GM12878 (cell line): ENCODE results near the gene ARL15. TPM values are rescaled to one million over a fixed set of nuclear protein-coding genes. Genes with fewer than 3 reads are reported as not detected.
"Not testable (repeated sequence)": the region's sequence is repeated elsewhere in the genome, so short reads cannot be mapped to it uniquely, and the experiment has no call there.

Experiments used
- ATAC-seq: fragments of 200-7000 bp; cut with Tn5 transposase; 3 replicates; pipeline ENCODE4 v1.9.1; 2020; ENCODE audit warnings: mild to moderate bottlenecking, moderate library complexity
- BruUV-seq: library from RNA; stranded (reverse); fragments of 400-500 nt; replicated peaks from 2 replicates; lab custom pipeline; 2021; lab: Mats Ljungman, UMichigan
- CTCF ChIA-PET: fragments of 300-600 bp; sonication (Branson Sonifier 250); formaldehyde crosslinking; extraction: SDS; loops from one replicate; lab custom pipeline; 2021; ENCODE audit warnings: inconsistent platforms; lab: Yijun Ruan, JAX
- POLR2A ChIA-PET: fragments of 350-600 bp; formaldehyde crosslinking; extraction: SDS; loops from one replicate; lab custom pipeline; 2021; ENCODE audit warnings: inconsistent platforms; lab: Charles Lee
- RAD21 ChIA-PET: fragments of 300-600 bp; sonication (Branson Sonifier 250); formaldehyde crosslinking; loops from one replicate; lab custom pipeline; 2023; ENCODE audit warnings: antibody characterized with exemption; ENCODE audit not compliant: unreplicated experiment; lab: Charles Lee
- SMC1A ChIA-PET: fragments of 300-600 bp; sonication (Branson Sonifier 250); formaldehyde crosslinking; loops from one replicate; lab custom pipeline; 2023; ENCODE audit not compliant: unreplicated experiment, uncharacterized antibody; lab: Charles Lee
- DNase-seq: peaks from one replicate; pipeline ENCODE4 v3.0.0-alpha.2; 2011; ENCODE audit warnings: low read depth, low spot score
- FAIRE-seq: peaks from 3 replicates; lab custom pipeline; 2011; peaks lifted over from hg19 to GRCh38; lab: Jason Lieb, UNC
- H2AFZ ChIP-seq: 2 replicates; pipeline ENCODE4 v1.6.0; 2011; ENCODE audit warnings: low read depth, low read length, control low read depth; ENCODE audit not compliant: control insufficient read depth
- H3K27ac ChIP-seq: 2 replicates; pipeline ENCODE4 v1.5.1; 2011; ENCODE audit warnings: control low read depth; ENCODE audit not compliant: control insufficient read depth, insufficient read depth
- H3K27me3 ChIP-seq, 2 experiments: replicated peaks in 1 of 2; 2 replicates each; pipeline versions ENCODE4 v1.6.0 to v1.6.1; 2011; ENCODE audit warnings: low read length in 1 of 2; ENCODE audit not compliant: control insufficient read depth in 2 of 2, insufficient read depth in 2 of 2
- H3K36me3 ChIP-seq, 2 experiments: 2 replicates each; pipeline ENCODE4 v1.5.1; 2011; ENCODE audit warnings: low read length in 1 of 2; ENCODE audit not compliant: control insufficient read depth in 2 of 2, insufficient read depth in 2 of 2
- H3K4me1 ChIP-seq: 2 replicates; pipeline ENCODE4 v1.6.1; 2011; ENCODE audit warnings: mild to moderate bottlenecking, low read length, moderate library complexity, mixed read lengths; ENCODE audit not compliant: control insufficient read depth, insufficient read depth
- H3K4me2 ChIP-seq: 2 replicates; pipeline ENCODE4 v1.6.0; 2011; ENCODE audit warnings: control low read depth; ENCODE audit not compliant: control insufficient read depth, insufficient read depth
- H3K4me3 ChIP-seq: fragments of 200-600 bp; sonication (generic); 2 replicates; pipeline ENCODE4 v1.5.1; 2016
- H3K79me2 ChIP-seq: 2 replicates; pipeline ENCODE4 v1.6.0; 2011; ENCODE audit warnings: low read length; ENCODE audit not compliant: control insufficient read depth, insufficient read depth
- H3K9ac ChIP-seq: 2 replicates; pipeline ENCODE4 v1.8.0; 2011; ENCODE audit warnings: low read length, control low read depth, mixed read lengths; ENCODE audit not compliant: control insufficient read depth, insufficient read depth
- H3K9me3 ChIP-seq: replicated peaks from 3 replicates; pipeline ENCODE4 v1.5.1; 2011; ENCODE audit warnings: mild to moderate bottlenecking, low read length; ENCODE audit not compliant: control insufficient read depth, insufficient read depth
- H4K20me1 ChIP-seq: 2 replicates; pipeline ENCODE4 v1.6.0; 2011; ENCODE audit not compliant: control insufficient read depth, insufficient read depth
- CREB1 ChIP-seq: IDR thresholded peaks from 2 replicates; pipeline ENCODE4 v1.6.1; 2012; ENCODE audit warnings: low read depth, mild to moderate bottlenecking, inconsistent platforms
- CUX1 ChIP-seq: IDR thresholded peaks from 2 replicates; pipeline ENCODE4 v1.6.1; 2012; ENCODE audit warnings: improper control_type of control experiment, low read depth, low read length; ENCODE audit not compliant: insufficient replicate concordance
- DPF2 ChIP-seq: fragments of 450-650 bp; IDR thresholded peaks from 2 replicates; pipeline ENCODE4 v1.6.1; 2017; ENCODE audit warnings: mild to moderate bottlenecking
- EZH2 ChIP-seq: IDR thresholded peaks from 2 replicates; pipeline ENCODE4 v1.6.1; 2012; ENCODE audit warnings: low read depth, mild to moderate bottlenecking, control low read depth, inconsistent platforms, low read length, borderline replicate concordance; ENCODE audit not compliant: control insufficient read depth
- FOS ChIP-seq: IDR thresholded peaks from 3 replicates; pipeline ENCODE4 v1.6.1; 2011; ENCODE audit warnings: borderline replicate concordance; ENCODE audit not compliant: insufficient read length; ENCODE audit errors: extremely low read depth
- GATAD2B ChIP-seq: fragments of 450-650 bp; conservative IDR thresholded peaks from 2 replicates; pipeline ENCODE4 v1.6.1; 2017; ENCODE audit warnings: low read depth, mild to moderate bottlenecking, moderate library complexity
- MEF2B ChIP-seq: fragments of 450-650 bp; IDR thresholded peaks from 2 replicates; pipeline ENCODE4 v1.6.1; 2018; ENCODE audit warnings: mild to moderate bottlenecking, moderate library complexity; ENCODE audit not compliant: partially characterized antibody, poor library complexity, severe bottlenecking
- MTA3 ChIP-seq: IDR thresholded peaks from 2 replicates; pipeline ENCODE4 v1.6.1; 2012; ENCODE audit warnings: low read length, inconsistent platforms, borderline replicate concordance
- NR2F1 ChIP-seq: fragments of 450-650 bp; conservative IDR thresholded peaks from 2 replicates; pipeline ENCODE4 v1.6.1; 2017; ENCODE audit warnings: mild to moderate bottlenecking
- RCOR1 ChIP-seq: conservative IDR thresholded peaks from 2 replicates; pipeline ENCODE4 v1.6.1; 2012; ENCODE audit warnings: low read depth, low read length, improper control_type of control experiment
- RELA ChIP-seq: fragments of 450-650 bp; IDR thresholded peaks from 2 replicates; pipeline ENCODE4 v1.8.0; 2014; ENCODE audit warnings: borderline replicate concordance; ENCODE audit not compliant: partially characterized antibody
- STAT1 ChIP-seq: fragments of 450-650 bp; conservative IDR thresholded peaks from 2 replicates; pipeline ENCODE4 v1.6.1; 2014; ENCODE audit warnings: antibody characterized with exemption, mild to moderate bottlenecking
- STAT3 ChIP-seq: IDR thresholded peaks from 2 replicates; pipeline ENCODE4 v1.6.1; 2011; ENCODE audit warnings: low read depth, low read length, improper control_type of control experiment
- TARDBP ChIP-seq: IDR thresholded peaks from 2 replicates; pipeline ENCODE4 v1.6.1; 2016; ENCODE audit warnings: borderline replicate concordance
- ZNF217 ChIP-seq: fragments of 450-650 bp; IDR thresholded peaks from 2 replicates; pipeline ENCODE4 v1.6.1; 2017; ENCODE audit warnings: antibody characterized with exemption, mild to moderate bottlenecking
- WGBS: methylation state at CpG from one replicate; pipeline ENCODE4 v1.1.6; 2016; ENCODE audit warnings: low lambda C conversion rate; ENCODE audit not compliant: insufficient replicate concordance, insufficient coverage; ENCODE audit errors: missing lambda C conversion rate; 5-methylcytosine and 5-hydroxymethylcytosine counted together
- in situ Hi-C: fragments of 300-500 bp; cut with MboI; formaldehyde crosslinking; loops from 9 replicates; pipeline ENCODE4 v1.14.3; 2018; ENCODE audit warnings: mixed read lengths
- intact Hi-C: fragments of 100-400 bp; cut with micrococcal nuclease; formaldehyde crosslinking; loops from one replicate; pipeline ENCODE4 v1.14.2; 2022; ENCODE audit not compliant: unreplicated experiment
- polyA plus RNA-seq, 11 experiments: library from polyadenylated mRNA; depleted of rRNA in 4 of 11; unstranded in 6 of 11; stranded (reverse) in 5 of 11; fragments of >200 nt; fragmentation: Nextera tagmentation in 4 of 11; fragmentation: Illumina TruSeq in 1 of 11; extraction: Ambion mirVana in 4 of 11; extraction: Trizol in 1 of 11; gene quantifications; 1 replicate in 1 of 11; 2 replicates in 10 of 11; pipeline versions ENCODE4 v1.2.1 to v1.2.3, GENCODE V29; 2011 to 2016; ENCODE audit warnings: inconsistent platforms in 2 of 11, missing spikeins in 2 of 11, low read depth in 1 of 11
- total RNA-seq, 4 experiments: library from RNA; depleted of rRNA in 3 of 4; stranded (reverse); fragments of >200 nt in 3 of 4; fragmentation: Illumina TruSeq in 1 of 4; extraction: Trizol in 1 of 4; gene quantifications; 2 replicates each; pipeline versions ENCODE4 v1.2.1 to v1.2.3, GENCODE V29; 2013 to 2021

The ARL15 gene
- total and polyA plus RNA-seq, 10 of the 15 experiments (the other 5 are each of a cell fraction or from before 2014, with no cell fraction given) = 3.6 to 11.0 (median 7.7) TPM

GRCh38 chr5:54049144-54049543 lies 261.2 kb downstream of the ARL15 start (continued):
- TF ChIP-seq CUX1 (no peak), STAT1 (no peak)

DNA sequence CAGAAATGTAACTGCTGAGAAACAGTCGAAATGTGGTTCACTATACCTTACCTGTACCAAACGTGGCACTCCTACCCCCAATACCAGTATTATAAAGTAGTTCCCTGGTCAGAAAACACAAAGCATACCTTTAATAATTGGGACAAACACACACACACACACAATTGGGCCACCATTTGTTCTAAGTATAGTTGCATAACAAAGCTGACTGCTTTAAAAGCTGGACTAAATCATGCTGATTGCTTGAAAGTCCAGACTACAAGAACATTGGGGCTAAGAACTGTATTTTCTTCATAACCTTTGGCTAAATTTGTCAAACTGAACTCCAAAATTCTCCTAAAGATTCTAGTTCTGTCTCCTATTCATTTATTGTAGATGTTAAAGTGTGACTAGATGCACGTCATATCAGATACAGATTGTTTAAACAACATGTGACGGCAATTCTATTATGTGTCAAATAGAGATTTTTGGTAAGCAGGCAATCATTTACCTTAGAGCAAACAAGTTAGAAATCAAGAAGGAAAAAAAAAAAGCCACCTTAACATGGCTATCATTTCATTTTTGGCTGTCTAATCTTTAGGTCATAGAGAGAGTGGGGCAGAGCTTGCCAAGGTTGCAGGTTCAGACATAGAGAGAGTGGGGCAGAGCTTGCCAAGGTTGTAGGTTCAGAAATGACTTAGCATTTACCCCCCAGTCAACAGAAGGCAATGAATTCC lies 265.1 kb downstream of the ARL15 start:
- SMC1A ChIA-PET = no interaction called here
- 65% methylated on average over 4 of the region's 4 CpGs for WGBS

DNA sequence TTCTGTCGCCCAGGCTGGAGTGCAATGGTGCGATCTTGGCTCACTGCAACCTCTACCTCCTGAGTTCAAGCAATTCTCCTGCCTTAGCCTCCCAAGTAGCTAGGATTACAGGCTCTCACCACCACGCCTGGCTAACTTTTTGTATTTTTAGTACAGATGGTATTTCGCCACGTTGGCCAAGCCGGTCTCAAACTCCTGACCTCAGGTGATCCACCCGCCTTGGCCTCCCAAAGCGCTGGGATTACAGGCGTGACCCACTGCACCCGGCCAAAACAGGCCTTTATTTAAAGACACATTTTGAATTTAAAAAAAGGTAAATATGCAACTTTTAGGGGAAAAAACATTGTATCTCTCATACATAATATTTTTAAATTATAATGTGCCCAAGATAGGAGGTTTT lies 266.1 kb downstream of the ARL15 start:
- H3K9ac ChIP-seq, H3K9me3 ChIP-seq, H3K4me1 ChIP-seq, DNase-seq, FAIRE-seq, H3K4me3 ChIP-seq, intact Hi-C loops, CTCF ChIA-PET, POLR2A ChIA-PET, ATAC-seq, H3K36me3 ChIP-seq, RAD21 ChIA-PET, H3K27ac ChIP-seq, H3K79me2 ChIP-seq, H2AFZ ChIP-seq, H3K27me3 ChIP-seq, H3K4me2 ChIP-seq, BruUV-seq, in situ Hi-C loops, H4K20me1 ChIP-seq: not testable (repeated sequence)
- 77% methylated on average over 10 of the region's 10 CpGs for WGBS
- SMC1A ChIA-PET = interaction anchor here (1.6 kb wide), 1 partner anchor 10 kb away, joined by 4 read pairs; no protein-coding TSS in a partner anchor

More for the DNA sequence above, 265.1 kb downstream of the ARL15 start:
- Histone ChIP-seq H3K79me2 (no peaks in the 10 kb centered on the region), H3K9me3 (no peaks in the 10 kb centered on the region), H3K4me2 (no peak overlapping the region), H4K20me1 (no peaks in the 10 kb centered on the region), H3K4me3 (no peak overlapping the region), H3K27ac (no peak overlapping the region), H3K9ac (no peak overlapping the region), H2AFZ (no peak overlapping the region), H3K27me3 (no peaks in the 10 kb centered on the region), H3K36me3 (no peaks in the 10 kb centered on the region), H3K4me1 (no peaks in the 10 kb centered on the region)
- ChIA-PET RAD21 (no interaction called here), POLR2A (no interaction called here), CTCF (no interaction called here)
- DNase-seq (no peak), FAIRE-seq (no peak), ATAC-seq (no peak)
- no TSS peak for BruUV-seq
- intact Hi-C loops (no loop called here), in situ Hi-C loops (no loop called here)
- TF ChIP-seq RELA = no peak
- TF ChIP-seq MEF2B = no peak
- TF ChIP-seq TARDBP = no peak
- no peak for TF ChIP-seq DPF2
- no peak for TF ChIP-seq CREB1
- no peak for TF ChIP-seq GATAD2B
- TF ChIP-seq FOS = no peak
- no peak for TF ChIP-seq EZH2
- TF ChIP-seq RCOR1 = no peak
- no peak for TF ChIP-seq MTA3
- TF ChIP-seq STAT3 = no peak
- no peak for TF ChIP-seq ZNF217
- TF ChIP-seq NR2F1 = no peak
